Keratinocyte (primary cell): ENCODE results near the gene MIA. TPM values are rescaled to one million over a fixed set of nuclear protein-coding genes. Genes with fewer than 3 reads are reported as not detected.
A peak's percentile ranks its signal among the peaks of the same experiment; 100 is the strongest.

Experiments used
- DNase-seq: peaks from one replicate; pipeline ENCODE4 v3.0.0-alpha.2; 2011; ENCODE audit warnings: low read depth, missing footprints, low spot score
- FAIRE-seq: peaks from 2 replicates; lab custom pipeline; 2011; peaks lifted over from hg19 to GRCh38; lab: Jason Lieb, UNC
- H2AFZ ChIP-seq: 2 replicates; pipeline ENCODE4 v1.6.0; 2012; ENCODE audit warnings: low read length, control low read depth, inconsistent platforms; ENCODE audit not compliant: control insufficient read depth
- H3K27ac ChIP-seq: 2 replicates; pipeline ENCODE4 v1.5.1; 2011; ENCODE audit warnings: low read length; ENCODE audit not compliant: control insufficient read depth, insufficient read depth
- H3K27me3 ChIP-seq: 3 replicates; pipeline ENCODE4 v1.6.0; 2011; ENCODE audit warnings: low read length; ENCODE audit not compliant: control insufficient read depth, insufficient read depth; ENCODE audit errors: extremely low read depth
- H3K36me3 ChIP-seq, 2 experiments: 2 replicates in 1 of 2; 3 replicates in 1 of 2; pipeline ENCODE4 v1.5.1; 2011; ENCODE audit warnings: low read length in 2 of 2, mild to moderate bottlenecking in 1 of 2; ENCODE audit not compliant: control insufficient read depth in 2 of 2, insufficient read depth in 2 of 2; ENCODE audit errors: extremely low read depth in 1 of 2
- H3K4me1 ChIP-seq: 3 replicates; pipeline ENCODE4 v1.5.1; 2011; ENCODE audit warnings: low read length; ENCODE audit not compliant: control insufficient read depth, insufficient read depth; ENCODE audit errors: extremely low read depth
- H3K4me2 ChIP-seq: 3 replicates; pipeline ENCODE4 v1.6.0; 2011; ENCODE audit warnings: low read depth, low read length; ENCODE audit not compliant: control insufficient read depth, insufficient read depth; ENCODE audit errors: extremely low read depth
- H3K4me3 ChIP-seq, 3 experiments: fragments of 200-600 bp in 1 of 3; sonication (generic) in 1 of 3; 2 replicates in 2 of 3; 3 replicates in 1 of 3; pipeline ENCODE4 v1.5.1; 2011 to 2016; ENCODE audit warnings: low read length in 3 of 3, mild to moderate bottlenecking in 3 of 3, control low read depth in 2 of 3, inconsistent platforms in 1 of 3, low read depth in 1 of 3, mixed read lengths in 1 of 3, mixed run types in 1 of 3, moderate library complexity in 1 of 3; ENCODE audit not compliant: control insufficient read depth in 2 of 3, insufficient read depth in 2 of 3; ENCODE audit errors: extremely low read depth in 1 of 3
- H3K79me2 ChIP-seq: 2 replicates; pipeline ENCODE4 v1.6.0; 2012; ENCODE audit warnings: low read length; ENCODE audit not compliant: control insufficient read depth, insufficient read depth
- H3K9ac ChIP-seq: 3 replicates; pipeline ENCODE4 v1.6.0; 2011; ENCODE audit warnings: low read length; ENCODE audit not compliant: control insufficient read depth, insufficient read depth; ENCODE audit errors: extremely low read depth
- H3K9me1 ChIP-seq: 3 replicates; pipeline ENCODE4 v1.6.0; 2011; ENCODE audit warnings: low read length; ENCODE audit not compliant: control insufficient read depth, insufficient read depth; ENCODE audit errors: extremely low read depth
- H3K9me3 ChIP-seq: 2 replicates; pipeline ENCODE4 v1.5.1; 2012; ENCODE audit warnings: low read depth, low read length; ENCODE audit not compliant: control insufficient read depth
- H4K20me1 ChIP-seq: 3 replicates; pipeline ENCODE4 v1.6.0; 2011; ENCODE audit warnings: low read length; ENCODE audit not compliant: control insufficient read depth, insufficient read depth; ENCODE audit errors: extremely low read depth
- EZH2 ChIP-seq: IDR thresholded peaks from one replicate; pipeline ENCODE4 v1.6.1; 2012; ENCODE audit warnings: inconsistent platforms, mild to moderate bottlenecking, low read length, moderate library complexity
- dilution Hi-C: fragments of 300-500 bp; cut with MboI; formaldehyde crosslinking; loops from one replicate; pipeline ENCODE4 v1.7.0; 2020; ENCODE audit warnings: low sequenced_read_pairs; ENCODE audit not compliant: extremely low pct_ligation_motif_present
- polyA plus RNA-seq, 5 experiments: library from polyadenylated mRNA; depleted of rRNA in 3 of 5; stranded (reverse) in 3 of 5; stranded (forward) in 1 of 5; unstranded in 1 of 5; fragments of >200 nt; gene quantifications; 1 replicate in 1 of 5; 2 replicates in 3 of 5; 3 replicates in 1 of 5; pipeline versions ENCODE4 v1.2.1 to v1.2.3, GENCODE V29; 2011 to 2012; ENCODE audit warnings: missing spikeins in 2 of 5, low read depth in 1 of 5, low replicate concordance in 1 of 5
- TF ChIP-seq, protein P1 (sequence below), 3 experiments: IDR thresholded peaks in 1 of 3; conservative IDR thresholded peaks in 1 of 3; optimal IDR thresholded peaks in 1 of 3; 2 replicates in 2 of 3; 3 replicates in 1 of 3; pipeline versions ENCODE3 to v1.5.1; 2011; ENCODE audit warnings: low read length in 3 of 3, mild to moderate bottlenecking in 3 of 3, moderate library complexity in 2 of 3, control low read depth in 1 of 3, inconsistent platforms in 1 of 3; ENCODE audit not compliant: insufficient read depth in 2 of 3; ENCODE audit errors: extremely low read depth in 1 of 3

Gene MIA
- polyA plus RNA-seq, 1 donor (not counting 4 experiments of a cell fraction or from before 2014, with no cell fraction given) = 3.4 TPM

DNA sequence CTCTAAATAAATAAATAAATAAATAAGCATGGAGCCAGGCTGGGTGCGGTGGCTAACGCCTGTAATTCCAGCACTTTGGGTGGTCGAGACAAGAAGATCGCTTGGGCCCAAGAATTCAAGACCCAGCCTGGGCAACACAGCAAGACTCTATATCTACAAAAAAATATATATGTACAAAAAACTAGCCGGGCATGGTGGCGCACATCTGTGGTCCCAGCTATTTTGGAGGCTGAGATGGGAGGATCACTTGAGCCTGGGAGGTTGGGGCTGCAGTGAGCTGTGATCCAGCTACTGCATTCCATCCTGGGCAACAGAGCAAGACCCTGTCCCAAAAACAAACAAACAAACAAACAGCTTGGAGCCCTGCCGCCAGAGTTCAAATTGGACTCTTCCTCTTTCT lies 27.8 kb upstream of the MIA start:
- H4K20me1 ChIP-seq = no peaks in the 10 kb centered on the region
- H3K9me3 ChIP-seq = no peaks in the 10 kb centered on the region
- FAIRE-seq = no peak
- H3K9me1 ChIP-seq = no peaks in the 10 kb centered on the region
- H3K4me2 ChIP-seq = no peak overlapping the region
- TF ChIP-seq, protein P1, sequence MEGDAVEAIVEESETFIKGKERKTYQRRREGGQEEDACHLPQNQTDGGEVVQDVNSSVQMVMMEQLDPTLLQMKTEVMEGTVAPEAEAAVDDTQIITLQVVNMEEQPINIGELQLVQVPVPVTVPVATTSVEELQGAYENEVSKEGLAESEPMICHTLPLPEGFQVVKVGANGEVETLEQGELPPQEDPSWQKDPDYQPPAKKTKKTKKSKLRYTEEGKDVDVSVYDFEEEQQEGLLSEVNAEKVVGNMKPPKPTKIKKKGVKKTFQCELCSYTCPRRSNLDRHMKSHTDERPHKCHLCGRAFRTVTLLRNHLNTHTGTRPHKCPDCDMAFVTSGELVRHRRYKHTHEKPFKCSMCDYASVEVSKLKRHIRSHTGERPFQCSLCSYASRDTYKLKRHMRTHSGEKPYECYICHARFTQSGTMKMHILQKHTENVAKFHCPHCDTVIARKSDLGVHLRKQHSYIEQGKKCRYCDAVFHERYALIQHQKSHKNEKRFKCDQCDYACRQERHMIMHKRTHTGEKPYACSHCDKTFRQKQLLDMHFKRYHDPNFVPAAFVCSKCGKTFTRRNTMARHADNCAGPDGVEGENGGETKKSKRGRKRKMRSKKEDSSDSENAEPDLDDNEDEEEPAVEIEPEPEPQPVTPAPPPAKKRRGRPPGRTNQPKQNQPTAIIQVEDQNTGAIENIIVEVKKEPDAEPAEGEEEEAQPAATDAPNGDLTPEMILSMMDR (optimal IDR thresholded peaks at IDR 0.05 in 1 of 3, IDR thresholded peaks at IDR 0.05 in 1 of 3, conservative IDR thresholded peaks at IDR 0.05 in 1 of 3; ENCODE audit: extremely low read depth in 1 of 3, insufficient read depth in 2 of 3, low read length in 3 of 3) = no peak
- TF ChIP-seq EZH2 = no peak
- dilution Hi-C loops = no loop called here
- no peak overlapping the region for H3K27ac ChIP-seq
- peaks cover 14% of the 10 kb centered on the region for H3K79me2 ChIP-seq
- H3K27me3 ChIP-seq = no peaks in the 10 kb centered on the region
- DNase-seq = no peak
- no peak overlapping the region for H3K9ac ChIP-seq
- H2AFZ ChIP-seq = no peak overlapping the region
- H3K4me3 ChIP-seq = no peak overlapping the region
- peaks cover 0 to under 1% of the 10 kb centered on the region in 2 experiments for H3K36me3 ChIP-seq
- peaks cover 14% of the 10 kb centered on the region for H3K4me1 ChIP-seq

DNA sequence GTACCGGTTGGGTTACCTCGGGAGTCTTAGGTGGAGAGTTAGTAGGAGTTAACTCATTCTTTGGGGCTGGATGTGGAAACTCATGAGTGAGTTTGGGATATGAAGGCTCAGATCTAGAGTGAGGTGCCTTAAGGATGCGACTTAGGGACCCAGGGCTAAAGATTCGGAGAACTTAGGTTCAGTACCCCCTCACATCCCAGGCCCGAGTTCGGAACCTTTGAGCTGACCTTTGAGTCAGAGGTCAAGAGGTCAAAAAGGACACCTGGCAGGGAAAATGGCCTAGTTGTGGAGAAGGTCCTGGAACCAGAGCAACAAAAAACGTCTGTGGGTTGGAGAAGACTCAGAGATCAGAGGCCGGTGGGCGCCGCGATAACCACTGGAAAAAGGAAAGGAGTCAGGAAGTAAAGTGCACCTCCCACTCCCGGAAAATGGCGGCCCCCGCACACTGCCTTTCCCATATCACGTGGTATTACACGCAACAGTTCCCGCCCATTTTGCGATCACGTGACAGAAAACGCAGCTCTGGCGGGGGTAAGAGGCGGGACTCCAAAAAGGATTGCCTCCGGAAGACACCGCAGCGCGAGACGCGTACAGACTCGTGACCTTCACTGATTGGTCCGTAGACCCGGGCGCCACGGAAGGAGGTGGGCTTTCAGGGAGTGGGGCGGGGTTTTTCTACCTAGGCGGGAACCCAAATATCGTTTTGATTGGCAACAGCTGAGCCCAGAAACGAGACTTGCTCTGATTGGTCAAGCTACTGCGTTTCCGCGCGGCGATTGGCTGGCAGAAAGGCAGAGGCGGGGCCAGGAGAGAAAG lies 25.1 kb upstream of the MIA start, which contains the start of gene ACTMAP:
ACTMAP (minus strand) TSS at position 420 of the 816 bp plus-strand sequence. CDS start 674 bp downstream, outside the sequence.
- TF ChIP-seq, protein P1 (optimal IDR thresholded peaks at IDR 0.05 in 1 of 3, IDR thresholded peaks at IDR 0.05 in 1 of 3, conservative IDR thresholded peaks at IDR 0.05 in 1 of 3; ENCODE audit: extremely low read depth in 1 of 3, insufficient read depth in 2 of 3, low read length in 3 of 3) = no peak
- no peak for TF ChIP-seq EZH2
- Histone ChIP-seq H3K27me3 (no peaks in the 10 kb centered on the region), H3K27ac (peak within 1 kb of the TSS; percentile 99), H4K20me1 (no peaks in the 10 kb centered on the region), H3K79me2 (peaks cover 39% of the 10 kb centered on the region), H3K9me1 (no peaks in the 10 kb centered on the region), H3K36me3 (peaks cover 2 to 15% of the 10 kb centered on the region in 2 experiments), H3K4me2 (peak within 1 kb of the TSS; percentile 98), H3K9me3 (no peaks in the 10 kb centered on the region), H3K4me1 (peaks cover 24% of the 10 kb centered on the region), H3K9ac (peak within 1 kb of the TSS; percentile 100), H2AFZ (peak within 1 kb of the TSS; percentile 97), H3K4me3 (peak within 1 kb of the TSS; percentile 54 to 100 (median 99))
- peak; percentile 43 for FAIRE-seq
- DNase-seq = peak; percentile 100
- dilution Hi-C loops = no loop called here
